ENCODE measurements around the gene CTRB1.

Gene CTRB1

DNA sequence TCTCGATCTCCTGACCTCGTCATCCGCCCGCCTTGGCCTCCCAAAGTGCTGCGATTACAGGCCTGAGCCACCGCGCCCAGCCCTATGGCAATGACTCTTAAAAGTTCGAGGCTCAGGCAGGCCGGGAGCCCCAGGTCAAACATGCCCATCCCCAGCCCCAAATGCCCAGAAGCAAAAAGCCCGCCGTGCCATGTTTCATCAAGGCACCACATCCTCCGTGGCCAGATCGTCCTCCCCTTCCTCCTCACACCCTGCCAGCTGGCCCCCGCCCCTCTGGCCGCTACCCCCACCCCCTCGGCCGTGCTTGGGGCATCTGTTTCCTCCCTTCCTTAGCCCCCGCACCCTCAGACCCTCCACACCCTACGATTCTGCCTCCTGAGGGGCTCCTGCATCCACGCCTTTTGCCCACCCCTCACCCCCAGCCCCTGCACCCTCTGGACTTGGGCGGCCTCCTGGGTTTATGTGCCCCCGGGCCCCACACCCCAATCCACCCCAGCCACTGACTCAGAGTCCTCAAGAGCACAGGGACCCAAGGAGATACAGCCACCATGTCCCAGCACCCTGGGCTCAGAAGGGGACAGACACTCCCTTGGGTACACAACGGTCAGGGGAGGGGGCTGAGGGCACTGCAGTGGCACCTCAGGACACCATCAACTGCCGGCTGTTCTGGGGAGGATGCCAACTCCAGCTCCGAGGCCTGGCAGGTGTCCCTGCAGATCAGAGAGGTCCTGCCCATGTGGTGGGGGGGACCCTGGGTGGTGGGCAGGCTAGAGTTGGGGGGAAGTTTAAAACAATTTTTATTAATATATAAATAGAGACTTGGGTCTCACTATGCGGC lies 7.1 kb downstream of the CTRB1 start:
- no peak for DNase-seq (ENCODE audit: low read depth)

DNA sequence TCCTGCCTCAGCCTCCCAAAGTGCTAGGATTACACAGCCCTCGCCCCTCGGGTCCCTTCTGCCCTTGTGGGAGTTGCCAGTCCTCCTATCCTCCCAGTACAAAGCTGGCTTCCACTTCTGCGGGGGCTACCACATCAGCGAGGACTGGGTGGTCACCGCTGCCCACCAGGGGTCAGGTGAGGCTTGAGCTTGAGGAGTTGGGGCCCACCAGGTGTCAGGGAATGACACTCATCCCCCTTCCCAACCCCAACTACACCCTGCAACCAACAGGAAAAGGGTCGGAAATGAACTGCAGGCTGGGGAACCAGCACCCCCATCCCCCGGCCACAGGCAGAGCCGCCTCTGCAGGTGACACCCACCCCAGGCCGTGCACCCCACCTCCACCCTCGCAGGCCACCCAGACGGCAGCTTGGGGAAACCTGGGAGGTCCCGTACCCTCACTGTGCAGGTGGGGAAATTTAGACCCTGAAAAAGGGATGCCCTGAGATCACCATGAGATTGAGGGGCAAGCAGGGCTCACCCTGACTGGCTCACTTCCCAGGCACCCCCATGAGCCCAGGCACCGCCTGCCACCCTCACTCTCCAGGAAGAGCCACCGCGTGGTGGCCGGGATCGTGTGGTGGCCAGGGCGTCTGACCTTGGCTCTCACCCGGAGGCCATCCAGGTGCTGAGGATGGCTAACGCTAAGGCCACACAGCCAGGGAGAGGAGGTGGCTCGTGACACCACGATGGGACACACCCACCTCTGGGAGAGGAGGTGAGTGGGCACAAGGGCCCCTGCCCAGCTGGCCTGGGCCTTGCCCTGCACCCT lies 8.0 kb downstream of the CTRB1 start:
- no peak for DNase-seq (ENCODE audit: low read depth)

DNA sequence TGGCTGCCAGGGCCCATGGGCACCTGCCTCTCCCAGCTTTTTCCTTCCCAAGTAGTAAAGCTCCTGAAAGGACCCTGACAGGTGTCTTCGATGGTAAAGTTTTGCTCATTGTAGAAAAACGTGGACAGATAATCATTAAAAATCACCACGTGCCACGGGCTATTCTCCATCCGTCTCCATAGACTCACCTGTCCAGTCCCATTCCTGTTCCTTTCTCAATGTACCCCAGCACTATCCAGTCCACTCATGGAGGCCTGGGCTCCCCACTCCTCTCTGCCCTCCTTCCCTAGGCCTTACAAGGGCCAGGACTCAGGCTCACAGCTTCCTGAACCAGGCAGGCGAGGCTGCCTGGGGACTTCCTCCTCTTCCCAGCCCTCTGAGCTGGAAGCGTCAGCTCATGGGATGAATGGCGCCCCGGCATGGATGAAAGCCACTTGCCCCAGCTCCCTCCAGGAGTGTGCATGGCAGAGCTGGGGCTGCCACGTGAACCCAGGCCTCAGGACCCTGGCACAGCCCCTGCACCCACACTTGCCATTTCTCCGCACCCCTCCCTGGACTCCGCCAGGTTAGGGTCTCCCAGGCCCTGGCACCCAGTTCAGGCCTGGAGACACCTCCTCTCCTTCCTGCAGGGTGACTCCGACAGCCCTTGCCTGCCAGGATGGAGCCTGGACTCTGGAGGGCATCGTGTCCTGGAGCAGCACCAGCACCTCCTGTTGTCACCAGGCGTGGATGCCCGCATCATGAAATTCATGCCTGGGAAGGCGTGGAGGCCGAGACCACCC lies 8.8 kb downstream of the CTRB1 start:
- DNase-seq (ENCODE audit: low read depth), result no peak

DNA sequence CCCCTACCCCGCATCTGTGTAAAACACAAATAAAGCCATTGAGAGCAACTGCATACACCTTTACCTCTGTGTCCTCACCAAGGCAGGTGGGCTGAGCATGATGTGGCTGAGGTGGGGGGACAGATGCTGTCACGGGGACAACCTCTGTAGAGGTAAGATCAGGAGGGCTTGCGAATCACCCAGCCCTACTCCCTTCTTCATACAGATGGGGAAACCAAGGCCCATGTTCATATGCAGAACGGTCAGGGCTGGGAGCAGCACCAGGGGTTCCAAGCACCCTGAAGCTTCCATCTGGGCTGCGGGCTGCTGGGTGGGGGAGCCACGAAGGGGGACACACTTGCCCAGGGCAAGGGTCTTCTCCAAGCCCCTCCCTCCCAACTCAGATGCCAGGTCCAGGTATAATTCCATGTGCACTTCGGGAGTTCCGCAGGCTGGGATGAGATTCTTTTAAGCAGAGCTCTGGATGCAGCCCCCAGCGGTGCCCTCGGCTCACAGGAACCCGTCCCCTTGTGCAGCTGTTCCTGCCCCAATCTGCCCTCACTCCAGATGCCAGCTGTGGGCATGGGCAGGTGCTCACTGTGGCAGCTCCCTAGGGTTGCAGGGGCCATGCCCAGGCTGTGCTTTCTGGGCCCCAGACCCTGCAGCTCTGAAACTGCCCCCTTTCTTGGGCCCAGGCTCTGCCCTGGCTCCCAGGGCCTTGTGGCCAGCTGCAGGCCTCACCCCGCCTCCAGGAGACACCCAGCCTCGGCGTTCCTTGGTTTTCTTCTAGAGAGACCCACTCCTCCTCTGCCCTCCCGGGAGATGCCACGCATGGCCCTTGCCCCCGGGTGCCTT lies 9.6 kb downstream of the CTRB1 start:
- no peak for DNase-seq (ENCODE audit: low read depth)

DNA sequence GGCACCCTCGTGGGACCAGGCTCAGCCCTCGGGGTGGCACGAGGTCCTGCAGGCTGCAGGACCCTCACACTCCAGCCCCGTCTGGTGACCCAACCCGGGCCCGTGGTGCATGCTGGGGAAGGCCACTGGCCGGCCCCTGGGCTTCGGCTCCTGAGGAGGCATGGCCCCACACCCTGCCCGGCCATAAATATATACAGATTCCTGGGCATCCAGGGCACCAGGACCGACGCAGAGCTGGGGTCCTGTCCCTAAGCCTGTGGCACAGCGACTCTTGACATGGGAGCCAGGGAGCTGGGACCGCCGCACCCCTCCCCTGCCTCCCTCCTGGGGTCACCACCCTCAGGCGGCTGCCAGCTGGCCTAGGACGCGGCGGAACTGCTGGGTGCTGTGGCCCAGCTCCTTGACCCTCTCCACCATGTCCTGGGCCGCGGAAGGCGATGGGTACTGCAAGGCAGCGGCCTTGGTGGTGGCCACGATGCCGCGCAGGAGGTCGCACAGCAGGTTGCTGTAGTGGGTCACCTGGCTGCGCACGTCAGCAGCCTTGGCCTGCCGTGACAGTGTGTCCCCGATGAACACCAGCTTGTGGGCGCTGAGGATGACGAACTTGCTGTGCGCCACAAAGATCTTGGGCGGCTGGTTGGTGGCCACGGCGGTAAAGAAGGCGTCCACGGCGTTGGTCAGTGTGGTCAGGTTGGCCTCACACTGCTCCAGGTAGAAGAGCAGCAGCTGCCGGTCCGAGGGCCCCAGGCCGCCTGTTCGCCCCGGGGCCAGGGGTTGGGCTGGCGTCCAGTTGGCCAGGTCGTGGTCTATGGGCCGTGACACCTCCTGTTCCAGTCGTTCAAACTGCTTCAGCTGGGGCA lies 10.6 kb downstream of the CTRB1 start:
- no peak for DNase-seq (ENCODE audit: low read depth)

DNA sequence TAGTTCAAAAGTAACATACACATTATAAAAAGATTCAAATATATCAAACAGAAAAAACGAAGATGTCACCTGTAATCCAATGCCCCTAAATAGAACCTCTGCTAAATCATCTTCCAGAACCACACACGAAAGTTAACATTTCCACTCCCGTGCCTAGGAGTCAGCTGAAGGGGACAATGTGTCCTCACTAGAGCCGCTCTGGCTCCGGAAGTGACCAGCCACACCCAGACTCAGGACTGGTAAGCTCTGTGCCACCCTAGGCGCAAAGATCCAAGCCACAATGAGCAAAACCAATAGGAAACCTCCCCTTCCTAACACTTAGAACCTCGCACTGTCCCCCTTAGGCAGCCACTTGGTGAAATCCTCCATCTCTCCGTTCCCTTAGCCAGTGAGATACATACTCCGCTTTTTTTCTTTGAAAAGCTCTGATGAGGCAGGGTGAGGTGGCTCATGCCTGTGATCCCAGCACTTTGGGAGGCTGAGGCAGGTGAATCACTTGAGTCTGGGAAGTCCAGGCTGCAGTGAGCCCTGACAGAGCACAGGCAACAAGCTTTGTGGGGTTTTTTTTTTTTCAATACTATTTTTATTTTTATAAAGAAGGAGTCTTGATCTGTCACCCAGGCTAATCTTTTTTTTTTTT lies 11.8 kb downstream of the CTRB1 start:
- DNase-seq (ENCODE audit: low read depth), result no peak

DNA sequence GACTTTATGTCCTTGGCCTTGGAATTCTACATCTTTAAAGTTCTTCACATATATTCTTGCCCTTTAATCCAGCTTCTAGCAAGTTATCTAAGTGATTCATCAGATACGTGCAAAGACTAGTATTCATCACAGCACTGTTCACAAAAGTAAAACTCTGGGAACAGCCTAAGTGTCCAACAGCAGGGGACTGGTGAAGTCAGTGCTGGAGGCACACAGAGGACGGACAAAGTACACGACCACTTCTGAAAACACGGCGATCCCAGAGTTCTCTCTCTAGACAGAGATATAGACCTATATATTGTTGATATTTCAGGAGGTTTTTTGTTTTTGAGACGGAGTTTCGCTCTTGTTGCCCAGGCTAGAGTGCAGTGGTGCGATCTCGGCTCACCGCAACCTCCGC lies 12.8 kb downstream of the CTRB1 start:
- DNase-seq (ENCODE audit: low read depth), result no peak

DNA sequence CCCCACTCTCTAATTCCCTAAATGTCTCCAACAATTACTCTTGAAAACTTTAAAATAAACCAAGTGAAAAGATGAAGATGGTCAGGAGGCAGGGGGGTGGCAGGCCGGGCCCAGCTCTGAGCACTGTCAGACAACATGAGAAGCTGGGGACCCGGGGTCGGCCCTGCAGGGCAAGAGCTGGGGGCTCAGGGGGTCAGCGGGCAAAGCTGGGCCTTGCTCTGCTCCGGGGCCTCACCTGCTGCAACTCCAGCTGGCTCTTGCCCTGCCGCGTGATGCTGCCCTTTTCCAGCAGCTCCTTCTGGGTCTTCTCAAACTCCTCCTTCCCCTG lies 14.8 kb downstream of the CTRB1 start:
- DNase-seq (ENCODE audit: low read depth), result no peak

DNA sequence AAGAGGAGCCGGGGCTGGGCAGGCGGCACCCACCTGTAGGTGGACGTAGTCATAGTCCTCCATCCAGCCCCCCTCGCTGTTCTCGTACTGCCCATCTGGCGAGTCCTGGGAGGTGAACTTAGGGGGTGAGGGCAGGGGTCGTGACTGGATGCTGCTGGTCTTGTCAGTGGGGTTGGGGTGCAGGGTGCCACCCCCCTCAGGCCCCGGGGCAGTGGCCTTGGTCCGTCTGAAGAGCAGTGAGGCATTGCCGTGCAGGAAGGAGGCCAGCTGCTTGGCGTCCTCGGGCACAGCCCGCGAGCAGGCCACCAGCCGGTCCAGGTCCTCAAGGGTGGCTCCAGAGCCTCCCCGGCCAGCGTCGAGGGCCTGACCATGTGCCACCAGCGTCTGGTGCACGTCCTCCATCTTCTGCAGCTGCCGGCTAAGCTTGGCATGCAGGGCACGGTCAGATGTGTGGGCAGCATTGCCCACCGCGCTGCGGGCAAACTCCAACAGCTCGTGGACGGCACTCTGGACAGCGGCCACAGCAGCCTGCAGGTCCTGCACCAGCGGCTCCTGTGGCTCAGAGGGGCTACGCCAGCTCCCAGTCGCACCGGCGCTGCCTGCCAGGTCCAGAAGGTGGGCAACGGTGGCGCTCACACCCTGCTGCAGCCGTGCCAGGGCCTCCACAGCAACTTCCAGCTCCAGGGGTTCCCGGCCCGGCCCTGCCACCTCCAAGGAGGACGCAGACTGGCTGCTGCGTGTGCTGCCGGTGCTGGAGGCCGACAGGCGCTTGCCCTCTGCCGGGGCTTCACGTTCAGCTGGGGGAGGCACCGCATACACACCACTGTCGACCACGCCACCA lies 16.3 kb downstream of the CTRB1 start:
- DNase-seq (ENCODE audit: low read depth), result no peak

DNA sequence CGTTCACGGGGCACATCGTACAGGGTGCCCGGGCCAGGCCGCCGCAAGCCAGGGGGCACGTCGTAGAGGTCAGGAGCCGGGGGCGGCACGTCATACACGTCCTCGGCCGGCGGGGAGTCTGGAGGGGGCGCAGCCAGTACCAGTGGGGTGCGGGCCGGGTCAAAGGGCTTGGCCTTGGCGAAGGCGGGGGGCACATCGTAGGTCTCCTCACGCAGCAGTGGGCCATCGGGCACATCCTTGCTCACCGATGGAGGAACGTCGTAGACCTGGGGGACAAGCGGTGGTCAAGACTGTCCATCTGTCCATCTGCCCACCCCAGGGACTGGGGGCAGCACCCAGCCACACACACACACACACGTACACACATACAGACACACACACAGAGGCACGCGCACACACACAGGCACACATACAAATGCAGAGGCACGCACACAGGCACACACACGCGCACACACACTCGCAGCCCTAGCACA lies 17.0 kb downstream of the CTRB1 start:
- DNase-seq (ENCODE audit: low read depth), result no peak

DNA sequence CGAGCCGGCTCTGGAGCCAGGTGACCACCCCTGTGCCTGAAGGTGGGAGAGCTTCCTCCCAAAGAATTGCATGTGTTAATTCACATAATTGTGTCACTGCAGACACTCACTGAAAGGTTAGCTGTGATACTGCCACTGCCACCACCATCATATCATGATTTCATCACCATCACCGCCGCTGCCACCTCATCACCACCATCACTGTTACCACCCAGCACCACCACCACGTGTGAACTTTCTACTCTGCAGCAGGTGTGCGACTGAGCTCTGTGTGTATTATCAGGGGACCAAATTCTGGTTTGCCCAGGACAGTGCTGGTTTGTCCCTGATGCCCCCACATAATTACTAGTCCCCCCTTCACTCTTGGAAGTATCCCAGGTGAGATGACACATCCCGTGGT lies 17.4 kb downstream of the CTRB1 start:
- no peak for DNase-seq (ENCODE audit: low read depth)

DNA sequence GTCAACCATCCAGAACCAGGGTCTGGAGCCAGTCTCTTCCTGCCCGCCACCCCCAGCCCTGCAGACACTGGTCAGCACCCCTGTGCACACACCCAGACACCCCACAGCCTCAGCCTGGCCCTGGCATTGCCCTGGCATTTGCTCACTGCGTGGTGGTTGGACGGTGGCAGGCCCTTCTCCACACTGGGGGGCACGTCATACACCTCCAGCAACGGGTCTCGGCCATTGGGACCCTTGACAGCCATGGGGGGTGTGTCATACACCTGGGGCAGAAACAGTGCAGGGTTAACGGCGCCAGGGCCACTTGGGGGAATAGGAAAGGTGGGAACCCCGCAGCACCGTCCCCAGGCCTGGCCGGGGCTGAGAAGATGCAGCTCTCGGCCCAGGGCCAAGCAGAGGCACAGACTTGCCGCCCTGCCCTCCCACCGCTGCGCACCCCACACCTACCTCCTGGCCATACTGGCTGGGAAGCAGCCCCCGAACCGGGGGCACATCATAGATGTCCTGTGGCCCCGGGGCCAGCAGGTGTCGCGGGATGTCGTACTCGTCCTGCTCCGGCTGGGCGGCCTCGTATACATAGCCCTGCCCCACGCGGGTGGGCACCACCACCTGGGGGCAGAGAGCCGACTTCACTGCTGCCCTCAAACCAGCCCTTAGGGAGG lies 18.1 kb downstream of the CTRB1 start:
- no peak for DNase-seq (ENCODE audit: low read depth)

DNA sequence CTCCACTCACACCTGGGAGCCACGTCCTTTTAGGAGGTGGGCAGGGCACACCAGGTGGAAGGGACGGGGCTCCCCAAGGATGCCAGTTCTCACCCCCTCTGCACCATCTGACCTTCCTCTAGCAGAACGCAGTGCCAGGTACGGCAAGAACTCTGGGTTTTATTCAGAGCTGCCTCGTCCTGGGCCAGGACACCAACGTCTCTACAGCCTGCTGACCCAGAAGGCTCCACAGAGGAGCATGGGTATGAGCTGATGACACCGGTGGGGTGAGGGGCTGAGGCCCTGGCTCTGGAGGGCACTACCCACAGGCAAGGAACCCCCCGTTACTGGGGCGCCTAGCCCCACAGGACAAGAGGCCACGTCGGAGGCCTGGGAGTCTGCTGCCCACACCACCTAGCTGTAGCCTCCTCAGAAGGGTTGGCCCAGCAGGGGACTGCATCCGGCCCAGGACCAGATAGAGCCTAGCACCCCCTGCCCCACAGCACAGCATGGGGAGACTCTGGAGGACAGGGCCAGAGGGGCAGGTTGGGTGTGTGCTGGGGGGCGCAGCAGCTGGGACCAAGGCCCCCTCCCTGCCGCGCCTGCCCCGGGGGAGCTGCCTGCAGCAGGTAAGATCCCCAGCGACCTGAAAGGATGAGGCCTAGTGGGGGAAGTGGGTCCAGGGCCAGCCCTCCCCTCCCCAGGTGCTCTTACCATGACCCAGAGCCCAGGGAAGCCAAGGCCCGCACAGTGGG lies 18.8 kb downstream of the CTRB1 start:
- DNase-seq (ENCODE audit: low read depth), result no peak

DNA sequence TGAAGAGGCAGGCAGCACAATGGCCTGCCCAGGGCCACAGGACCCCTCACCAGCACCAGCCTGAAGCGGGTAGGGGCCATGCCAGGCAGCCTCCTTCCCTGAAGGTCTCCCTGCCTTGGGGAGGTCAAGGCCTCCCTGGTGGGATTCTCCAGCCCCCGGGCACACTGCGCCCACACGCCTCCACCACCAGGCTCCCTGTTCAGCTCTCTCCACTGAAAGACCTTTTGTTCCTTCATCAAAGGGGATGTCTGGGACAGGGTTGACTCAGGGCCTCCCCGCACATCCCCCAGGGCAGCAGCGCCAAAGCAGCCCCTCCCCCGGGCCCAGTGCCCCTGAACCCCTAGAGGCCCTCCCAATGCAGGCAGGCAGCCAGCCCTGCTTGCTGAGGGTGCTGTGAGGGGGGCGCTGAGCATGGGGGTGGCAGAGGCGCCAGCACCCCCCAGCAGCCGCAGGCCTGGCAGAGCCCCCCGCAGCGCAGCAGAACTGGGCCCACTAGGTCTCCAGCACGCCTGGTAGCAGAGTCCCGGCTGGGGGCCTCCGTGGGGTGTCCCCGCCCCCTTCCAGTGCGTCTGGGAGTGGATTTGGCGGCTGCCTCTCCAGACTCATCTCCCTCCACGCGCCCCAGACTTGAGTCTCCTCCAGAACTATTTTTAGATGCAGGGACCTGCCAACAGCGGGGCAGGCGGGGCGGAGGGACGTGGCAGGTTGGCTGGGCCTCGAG lies 19.5 kb downstream of the CTRB1 start:
- no peak for DNase-seq (ENCODE audit: low read depth)

DNA sequence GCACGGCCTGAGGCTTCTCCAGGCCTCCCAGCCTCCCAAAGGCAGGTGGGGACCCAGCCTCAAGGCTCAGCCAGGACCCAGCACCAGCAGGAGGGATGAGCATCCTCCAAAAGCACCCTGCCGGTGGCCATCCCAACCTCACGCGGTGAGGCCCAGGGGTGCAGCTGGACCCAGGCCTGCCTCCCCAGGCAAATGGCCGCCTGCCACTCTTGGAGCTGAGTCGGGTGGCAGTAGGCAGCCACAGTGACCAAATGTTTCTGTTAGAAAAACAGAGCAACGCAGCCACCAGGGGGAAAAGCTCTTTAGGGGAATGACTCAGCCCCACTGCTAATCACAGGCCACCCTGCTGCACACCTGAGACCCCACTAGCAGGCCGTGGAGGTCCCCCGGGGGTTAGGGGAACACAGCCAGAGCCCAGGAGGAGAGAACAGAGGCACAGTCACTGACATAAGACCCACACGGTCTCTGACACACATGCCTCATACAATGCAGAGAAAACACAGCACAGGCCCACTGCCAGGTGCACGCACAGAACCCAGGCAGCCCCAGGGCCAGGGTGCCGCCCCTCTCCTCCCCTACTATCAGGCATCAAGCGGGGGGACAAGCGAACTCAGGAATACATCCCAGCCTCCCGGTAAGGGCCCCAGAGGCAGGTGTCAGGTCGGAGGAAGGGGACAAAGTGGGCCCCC lies 20.2 kb downstream of the CTRB1 start:
- no peak for DNase-seq (ENCODE audit: low read depth)

DNA sequence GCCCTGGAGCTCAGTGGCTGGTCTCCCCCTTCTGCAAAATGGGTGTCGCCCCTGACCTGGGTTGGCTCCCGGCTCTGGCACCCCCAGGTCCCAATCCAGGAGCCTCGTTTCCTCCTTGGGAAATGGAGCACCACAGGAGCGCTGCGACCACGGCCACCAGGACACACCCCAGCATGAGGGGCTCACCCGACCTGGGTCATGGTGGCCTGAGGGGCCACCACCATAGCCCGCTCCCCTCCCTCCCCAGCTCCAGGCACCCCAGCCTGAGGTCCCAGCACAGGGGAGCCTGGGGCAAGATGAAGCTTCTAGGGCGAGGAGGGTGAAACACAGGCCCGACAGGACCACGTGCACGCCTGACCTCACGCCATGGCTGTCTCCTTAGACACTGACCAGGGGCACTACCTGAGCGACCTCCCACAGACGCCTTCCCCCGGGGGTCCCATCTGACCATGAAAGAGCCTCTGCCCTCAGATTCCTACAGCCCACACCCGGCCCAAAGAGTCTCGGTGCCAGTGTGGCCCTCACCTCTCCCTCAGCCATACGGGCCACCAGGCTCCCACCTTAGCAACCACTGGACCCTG lies 20.8 kb downstream of the CTRB1 start:
- no peak for DNase-seq (ENCODE audit: low read depth)
